SU-DHL-6 (cell line): ENCODE data around the gene STOM.

Source experiments
- H2AFZ ChIP-seq: fragments of 200-600 bp; sonication (generic); 2 replicates; pipeline ENCODE4 v1.6.1; 2014; ENCODE audit warnings: low read depth, mild to moderate bottlenecking, moderate library complexity, mixed read lengths, antibody characterized with exemption, low read length; ENCODE audit not compliant: severe bottlenecking
- H3F3A ChIP-seq: fragments of 200-600 bp; shearing (Covaris generic); 2 replicates; pipeline ENCODE4 v1.6.0; 2016; ENCODE audit warnings: antibody characterized with exemption, mild to moderate bottlenecking; ENCODE audit not compliant: insufficient read depth
- H3K27ac ChIP-seq: fragments of 200-600 bp; sonication (generic); 2 replicates; pipeline ENCODE4 v1.5.1; 2016; ENCODE audit warnings: low read depth, mild to moderate bottlenecking, low read length, moderate library complexity, mixed read lengths
- H3K27me3 ChIP-seq: fragments of 200-600 bp; sonication (generic), shearing (Covaris generic); 2 replicates; pipeline ENCODE4 v1.6.0; 2014; ENCODE audit warnings: mild to moderate bottlenecking, low read length
- H3K36me3 ChIP-seq: fragments of 200-600 bp; sonication (generic); 2 replicates; pipeline ENCODE4 v1.6.1; 2014; ENCODE audit warnings: mild to moderate bottlenecking, low read length, mixed read lengths
- H3K4me2 ChIP-seq: fragments of 300-600, 200-600 bp; shearing (Covaris generic), sonication (generic); 2 replicates; pipeline ENCODE4 v1.6.0; 2014; ENCODE audit warnings: low read length, low read depth, mild to moderate bottlenecking; ENCODE audit not compliant: poor library complexity, severe bottlenecking
- H3K4me3 ChIP-seq: fragments of 200-600 bp; sonication (generic); 2 replicates; pipeline ENCODE4 v1.5.1; 2014; ENCODE audit warnings: antibody characterized with exemption, low read length, mild to moderate bottlenecking, mixed read lengths; ENCODE audit not compliant: insufficient read depth, poor library complexity, severe bottlenecking
- H3K79me2 ChIP-seq: fragments of 200-600 bp; sonication (generic); 2 replicates; pipeline ENCODE4 v1.6.1; 2014; ENCODE audit warnings: mild to moderate bottlenecking, low read length, moderate library complexity; ENCODE audit not compliant: insufficient read depth
- H3K9ac ChIP-seq: fragments of 200-600 bp; sonication (generic); 2 replicates; pipeline ENCODE4 v1.7.0; 2014; ENCODE audit warnings: mild to moderate bottlenecking, low read length
- H3K9me2 ChIP-seq: fragments of 200-600 bp; sonication (generic); replicated peaks from 2 replicates; pipeline ENCODE4 v1.6.1; 2014; ENCODE audit warnings: low read length; ENCODE audit not compliant: insufficient read depth
- H3K9me3 ChIP-seq: fragments of 200-600 bp; sonication (generic); 2 replicates; pipeline ENCODE4 v1.6.1; 2014; ENCODE audit warnings: low read length, mixed read lengths; ENCODE audit not compliant: insufficient read depth
- H4K20me1 ChIP-seq: fragments of 200-600 bp; sonication (generic); 2 replicates; pipeline ENCODE4 v1.6.1; 2014; ENCODE audit warnings: low read depth, mild to moderate bottlenecking, antibody characterized with exemption, low read length, moderate library complexity, mixed read lengths
- EZH2phosphoT487 ChIP-seq: fragments of 200-600 bp; sonication (generic), shearing (Covaris generic); conservative IDR thresholded peaks from 2 replicates; pipeline ENCODE4 v1.6.1; 2018; ENCODE audit warnings: mild to moderate bottlenecking, antibody characterized with exemption, low read length, moderate library complexity, mixed read lengths
- TF ChIP-seq, protein P1 (sequence below): fragments of 200-600 bp; sonication (generic); IDR thresholded peaks from one replicate; pipeline ENCODE4 v1.5.1; 2017; ENCODE audit warnings: antibody characterized with exemption, mild to moderate bottlenecking, low read length, moderate library complexity; ENCODE audit not compliant: insufficient read depth, poor library complexity, severe bottlenecking

STOM gene

DNA sequence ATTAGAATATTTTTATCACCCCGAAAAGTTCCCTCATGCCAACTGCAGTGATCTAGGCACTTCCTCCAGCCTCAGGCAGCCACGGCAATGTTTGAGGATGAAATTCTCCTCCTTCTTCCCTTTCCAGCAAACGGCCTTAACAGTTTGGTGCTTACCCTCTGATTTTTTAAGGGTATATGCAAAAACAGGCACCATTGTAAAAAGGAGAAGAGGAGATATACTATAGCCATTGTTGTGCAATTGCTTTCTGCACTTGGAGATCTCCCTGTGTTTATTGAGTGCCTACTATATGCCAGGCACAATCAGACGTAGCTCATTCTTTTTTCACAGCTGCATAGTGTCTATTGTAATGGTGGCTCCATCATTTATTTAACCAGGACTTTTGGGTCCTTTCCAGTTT, 72.7 kb downstream of the STOM start:
- no peaks in the 10 kb centered on the region for H3K9me2 ChIP-seq
- no peaks in the 10 kb centered on the region for H3F3A ChIP-seq
- H4K20me1 ChIP-seq = no peaks in the 10 kb centered on the region
- TF ChIP-seq, protein P1, sequence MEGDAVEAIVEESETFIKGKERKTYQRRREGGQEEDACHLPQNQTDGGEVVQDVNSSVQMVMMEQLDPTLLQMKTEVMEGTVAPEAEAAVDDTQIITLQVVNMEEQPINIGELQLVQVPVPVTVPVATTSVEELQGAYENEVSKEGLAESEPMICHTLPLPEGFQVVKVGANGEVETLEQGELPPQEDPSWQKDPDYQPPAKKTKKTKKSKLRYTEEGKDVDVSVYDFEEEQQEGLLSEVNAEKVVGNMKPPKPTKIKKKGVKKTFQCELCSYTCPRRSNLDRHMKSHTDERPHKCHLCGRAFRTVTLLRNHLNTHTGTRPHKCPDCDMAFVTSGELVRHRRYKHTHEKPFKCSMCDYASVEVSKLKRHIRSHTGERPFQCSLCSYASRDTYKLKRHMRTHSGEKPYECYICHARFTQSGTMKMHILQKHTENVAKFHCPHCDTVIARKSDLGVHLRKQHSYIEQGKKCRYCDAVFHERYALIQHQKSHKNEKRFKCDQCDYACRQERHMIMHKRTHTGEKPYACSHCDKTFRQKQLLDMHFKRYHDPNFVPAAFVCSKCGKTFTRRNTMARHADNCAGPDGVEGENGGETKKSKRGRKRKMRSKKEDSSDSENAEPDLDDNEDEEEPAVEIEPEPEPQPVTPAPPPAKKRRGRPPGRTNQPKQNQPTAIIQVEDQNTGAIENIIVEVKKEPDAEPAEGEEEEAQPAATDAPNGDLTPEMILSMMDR = no peak
- no peak for TF ChIP-seq EZH2phosphoT487
- H3K4me3 ChIP-seq = no peak overlapping the region
- H2AFZ ChIP-seq = no peak overlapping the region
- no peaks in the 10 kb centered on the region for H3K27me3 ChIP-seq
- H3K9ac ChIP-seq = no peak overlapping the region
- no peak overlapping the region for H3K27ac ChIP-seq
- no peaks in the 10 kb centered on the region for H3K9me3 ChIP-seq
- no peaks in the 10 kb centered on the region for H3K79me2 ChIP-seq
- H3K4me2 ChIP-seq = no peak overlapping the region
- H3K36me3 ChIP-seq = no peaks in the 10 kb centered on the region

DNA sequence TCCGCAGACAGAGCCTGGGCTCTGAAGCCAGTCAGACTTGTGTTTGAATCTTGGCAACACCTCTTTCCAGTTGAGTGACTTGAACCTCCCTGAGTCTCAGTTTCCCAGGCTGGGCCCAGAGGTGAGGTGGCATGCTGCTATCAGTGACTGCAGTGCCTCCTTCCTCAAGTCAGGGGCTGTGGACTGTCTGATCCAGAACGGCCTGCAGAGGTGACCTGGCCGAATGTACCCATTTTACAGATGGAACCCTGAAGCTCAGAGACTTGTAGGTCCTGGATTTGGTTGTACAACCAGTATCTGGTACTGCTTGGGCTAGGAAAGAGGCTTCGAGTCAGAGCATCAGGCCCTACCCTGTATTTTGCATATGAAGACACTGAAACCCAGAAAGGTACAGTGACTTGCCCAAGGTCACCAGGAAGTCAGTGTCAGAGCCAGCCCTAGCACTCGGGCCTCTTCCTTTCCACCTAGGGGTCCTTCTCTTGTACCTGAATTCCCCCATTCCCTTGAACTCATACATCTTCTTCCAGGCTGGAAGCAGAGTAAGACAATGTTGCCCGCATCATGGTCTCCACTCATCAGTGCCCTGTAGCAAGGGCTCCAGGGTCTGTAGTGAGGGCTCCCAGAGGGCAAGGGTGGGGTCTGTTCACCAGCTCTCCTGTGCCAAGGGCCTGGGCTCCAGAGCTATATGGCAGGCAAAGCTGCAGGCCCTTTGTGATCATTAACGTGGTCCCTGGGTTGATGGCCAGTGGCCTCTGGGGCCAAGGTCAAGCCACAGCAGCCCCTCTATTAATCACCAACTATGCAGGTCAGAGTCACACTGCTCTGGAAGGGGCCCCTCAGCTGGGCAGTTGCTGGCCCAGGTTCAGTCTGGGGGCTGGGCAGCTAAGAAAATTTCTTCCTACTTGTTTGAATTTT, 73.6 kb downstream of the STOM start:
- H4K20me1 ChIP-seq = no peaks in the 10 kb centered on the region
- no peak overlapping the region for H3K9ac ChIP-seq
- no peak overlapping the region for H3K4me3 ChIP-seq
- no peaks in the 10 kb centered on the region for H3K9me3 ChIP-seq
- no peak overlapping the region for H3K27ac ChIP-seq
- no peaks in the 10 kb centered on the region for H3K79me2 ChIP-seq
- no peaks in the 10 kb centered on the region for H3K27me3 ChIP-seq
- H3F3A ChIP-seq = no peaks in the 10 kb centered on the region
- H2AFZ ChIP-seq = no peak overlapping the region
- H3K4me2 ChIP-seq = no peak overlapping the region
- H3K9me2 ChIP-seq = no peaks in the 10 kb centered on the region
- no peaks in the 10 kb centered on the region for H3K36me3 ChIP-seq
- TF ChIP-seq EZH2phosphoT487 = no peak
- TF ChIP-seq, protein P1 = no peak

DNA sequence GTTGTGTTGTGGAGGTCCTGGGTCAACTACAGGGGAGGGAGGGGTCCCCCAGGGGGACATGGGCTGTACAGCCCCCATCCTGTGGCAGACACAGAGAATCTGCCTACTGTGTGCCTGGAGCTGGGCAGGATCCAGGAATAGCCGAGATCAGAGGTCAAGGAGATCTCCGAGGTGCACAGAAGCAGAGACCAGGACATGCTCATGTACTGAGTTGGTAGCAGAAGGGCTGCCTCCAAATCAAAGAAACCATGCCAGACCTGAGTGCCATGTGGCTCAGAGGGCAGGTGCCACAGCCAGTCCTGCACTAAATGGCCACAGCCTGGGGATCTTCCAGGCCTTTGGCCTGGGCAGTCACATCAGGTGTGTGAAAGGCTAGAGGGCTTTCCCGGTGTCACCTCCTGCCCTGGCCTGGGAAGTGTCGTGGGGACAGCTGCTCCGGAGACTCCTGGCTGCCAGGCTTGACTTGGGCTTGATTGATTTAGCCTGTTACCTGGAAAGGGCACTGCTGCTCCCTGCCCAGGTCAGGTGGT, 74.3 kb downstream of the STOM start:
- Histone ChIP-seq H3K9me2 (no peaks in the 10 kb centered on the region), H3K9ac (no peak overlapping the region), H3F3A (no peaks in the 10 kb centered on the region), H3K9me3 (no peaks in the 10 kb centered on the region), H3K36me3 (no peaks in the 10 kb centered on the region), H3K27me3 (no peaks in the 10 kb centered on the region), H3K4me3 (no peak overlapping the region), H4K20me1 (no peaks in the 10 kb centered on the region), H3K4me2 (no peak overlapping the region), H3K79me2 (no peaks in the 10 kb centered on the region), H3K27ac (no peak overlapping the region), H2AFZ (no peak overlapping the region)
- TF ChIP-seq EZH2phosphoT487 = no peak
- TF ChIP-seq, protein P1 = no peak
